Fibroblast of lung (primary cell): ENCODE data around the gene NRXN2. TPM values are rescaled to one million over a fixed set of nuclear protein-coding genes. Genes with fewer than 3 reads are reported as not detected.

Experiments
- DNase-seq, 2 donors: peaks; one replicate each; pipeline versions ENCODE4 v3.0.0 to v3.0.0-alpha.2; 2010; ENCODE audit warnings: low read depth in 2 of 2
- H2AFZ ChIP-seq: 2 replicates; pipeline ENCODE4 v1.5.1; 2012; ENCODE audit warnings: low read length, control low read depth, inconsistent platforms
- H3K27ac ChIP-seq: 2 replicates; pipeline ENCODE4 v1.5.1; 2011; ENCODE audit warnings: low read length, control low read depth; ENCODE audit not compliant: insufficient read depth
- H3K27me3 ChIP-seq: 2 replicates; pipeline ENCODE4 v1.5.1; 2011; ENCODE audit warnings: mild to moderate bottlenecking, low read length; ENCODE audit not compliant: control insufficient read depth, insufficient read depth
- H3K36me3 ChIP-seq: 2 replicates; pipeline ENCODE4 v1.5.1; 2011; ENCODE audit warnings: low read length; ENCODE audit not compliant: control insufficient read depth, insufficient read depth
- H3K4me1 ChIP-seq: 2 replicates; pipeline ENCODE4 v1.5.1; 2011; ENCODE audit warnings: low read length; ENCODE audit not compliant: control insufficient read depth, insufficient read depth; ENCODE audit errors: extremely low read depth
- H3K4me2 ChIP-seq: 2 replicates; pipeline ENCODE4 v1.5.1; 2011; ENCODE audit warnings: low read length, control low read depth; ENCODE audit not compliant: insufficient read depth; ENCODE audit errors: extremely low read depth
- H3K4me3 ChIP-seq, 4 experiments: fragments of 200-600 bp in 1 of 4; sonication (generic) in 1 of 4; replicated peaks in 1 of 4; 2 replicates each; pipeline ENCODE4 v1.5.1; 2011 to 2016; ENCODE audit warnings: low read length in 4 of 4, low read depth in 3 of 4, mild to moderate bottlenecking in 3 of 4, control low read depth in 2 of 4, inconsistent platforms in 1 of 4, mixed read lengths in 1 of 4; ENCODE audit not compliant: insufficient read depth in 1 of 4; ENCODE audit errors: control extremely low read depth in 1 of 4
- H3K79me2 ChIP-seq: 2 replicates; pipeline ENCODE4 v1.5.1; 2012; ENCODE audit warnings: mild to moderate bottlenecking, low read length, inconsistent platforms; ENCODE audit not compliant: control insufficient read depth, insufficient read depth
- H3K9ac ChIP-seq: 2 replicates; pipeline ENCODE4 v1.5.1; 2011; ENCODE audit warnings: mild to moderate bottlenecking, low read length, control low read depth; ENCODE audit not compliant: insufficient read depth
- H3K9me3 ChIP-seq: 2 replicates; pipeline ENCODE4 v1.5.1; 2012; ENCODE audit warnings: low read depth, low read length; ENCODE audit not compliant: control insufficient read depth, insufficient read depth
- H4K20me1 ChIP-seq: 2 replicates; pipeline ENCODE4 v1.5.1; 2011; ENCODE audit warnings: low read length; ENCODE audit not compliant: control insufficient read depth, insufficient read depth; ENCODE audit errors: extremely low read depth
- EZH2 ChIP-seq: IDR thresholded peaks from 2 replicates; pipeline ENCODE4 v1.5.1; 2012; ENCODE audit warnings: low read length, control low read depth, mild to moderate bottlenecking; ENCODE audit errors: missing control alignments
- polyA plus RNA-seq, 2 donors: library from polyadenylated mRNA; depleted of rRNA in 1 of 2; stranded (reverse) in 1 of 2; unstranded in 1 of 2; fragments of >200 nt; gene quantifications; 2 replicates each; pipeline ENCODE4 v1.2.1, GENCODE V29; 2011 to 2012; ENCODE audit warnings: missing spikeins in 1 of 2
- total RNA-seq: library from RNA; depleted of rRNA; stranded (reverse); fragments of >200 nt; gene quantifications from 2 replicates; pipeline ENCODE4 v1.2.1, GENCODE V29; 2014
- TF ChIP-seq, protein P1 (sequence below), 2 donors: IDR thresholded peaks in 1 of 2; conservative IDR thresholded peaks in 1 of 2; 1 replicate in 1 of 2; 2 replicates in 1 of 2; pipeline ENCODE4 v1.5.1; 2011 to 2012; ENCODE audit warnings: low read length in 2 of 2, control low read depth in 1 of 2, inconsistent platforms in 1 of 2, low read depth in 1 of 2, mild to moderate bottlenecking in 1 of 2

NRXN2 gene
- total and polyA plus RNA-seq, 2 donors (not counting 1 experiment from before 2014, with no cell fraction given), result under 0.01 to 0.75 TPM

DNA sequence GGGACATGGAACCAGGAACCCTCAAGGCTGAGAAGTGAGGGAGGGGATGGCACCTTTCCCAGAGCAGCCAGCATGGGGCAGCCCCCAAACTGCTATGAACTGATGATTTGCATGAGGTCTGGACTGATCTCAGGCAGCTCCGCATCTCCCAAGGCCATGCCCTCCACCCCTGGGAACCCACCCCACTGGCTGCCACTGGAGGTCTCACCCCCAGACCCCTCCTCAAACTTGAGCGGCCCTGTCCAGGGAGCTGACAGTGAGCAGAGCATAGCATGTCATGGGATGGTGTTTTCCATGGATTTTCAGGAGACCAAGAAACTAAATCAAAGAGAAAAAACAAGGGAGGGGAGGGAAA is 46.8 kb downstream of the NRXN2 start:
- DNase-seq, result no peak
- Histone ChIP-seq H3K79me2 (no peaks in the 10 kb centered on the region), H3K27me3 (peaks cover 19% of the 10 kb centered on the region), H4K20me1 (no peaks in the 10 kb centered on the region), H3K4me2 (no peak overlapping the region), H3K36me3 (no peaks in the 10 kb centered on the region), H3K9ac (no peak overlapping the region), H3K27ac (peak overlapping the region; percentile 66), H3K4me1 (peaks cover 16% of the 10 kb centered on the region), H3K9me3 (no peaks in the 10 kb centered on the region), H3K4me3 (no peak overlapping the region), H2AFZ (no peak overlapping the region)
- TF ChIP-seq, protein P1, sequence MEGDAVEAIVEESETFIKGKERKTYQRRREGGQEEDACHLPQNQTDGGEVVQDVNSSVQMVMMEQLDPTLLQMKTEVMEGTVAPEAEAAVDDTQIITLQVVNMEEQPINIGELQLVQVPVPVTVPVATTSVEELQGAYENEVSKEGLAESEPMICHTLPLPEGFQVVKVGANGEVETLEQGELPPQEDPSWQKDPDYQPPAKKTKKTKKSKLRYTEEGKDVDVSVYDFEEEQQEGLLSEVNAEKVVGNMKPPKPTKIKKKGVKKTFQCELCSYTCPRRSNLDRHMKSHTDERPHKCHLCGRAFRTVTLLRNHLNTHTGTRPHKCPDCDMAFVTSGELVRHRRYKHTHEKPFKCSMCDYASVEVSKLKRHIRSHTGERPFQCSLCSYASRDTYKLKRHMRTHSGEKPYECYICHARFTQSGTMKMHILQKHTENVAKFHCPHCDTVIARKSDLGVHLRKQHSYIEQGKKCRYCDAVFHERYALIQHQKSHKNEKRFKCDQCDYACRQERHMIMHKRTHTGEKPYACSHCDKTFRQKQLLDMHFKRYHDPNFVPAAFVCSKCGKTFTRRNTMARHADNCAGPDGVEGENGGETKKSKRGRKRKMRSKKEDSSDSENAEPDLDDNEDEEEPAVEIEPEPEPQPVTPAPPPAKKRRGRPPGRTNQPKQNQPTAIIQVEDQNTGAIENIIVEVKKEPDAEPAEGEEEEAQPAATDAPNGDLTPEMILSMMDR (conservative IDR thresholded peaks at IDR 0.05 in 1 of 2, IDR thresholded peaks at IDR 0.05 in 1 of 2; ENCODE audit: low read depth in 1 of 2, low read length in 2 of 2), result no peak
- TF ChIP-seq EZH2, result no peak

DNA sequence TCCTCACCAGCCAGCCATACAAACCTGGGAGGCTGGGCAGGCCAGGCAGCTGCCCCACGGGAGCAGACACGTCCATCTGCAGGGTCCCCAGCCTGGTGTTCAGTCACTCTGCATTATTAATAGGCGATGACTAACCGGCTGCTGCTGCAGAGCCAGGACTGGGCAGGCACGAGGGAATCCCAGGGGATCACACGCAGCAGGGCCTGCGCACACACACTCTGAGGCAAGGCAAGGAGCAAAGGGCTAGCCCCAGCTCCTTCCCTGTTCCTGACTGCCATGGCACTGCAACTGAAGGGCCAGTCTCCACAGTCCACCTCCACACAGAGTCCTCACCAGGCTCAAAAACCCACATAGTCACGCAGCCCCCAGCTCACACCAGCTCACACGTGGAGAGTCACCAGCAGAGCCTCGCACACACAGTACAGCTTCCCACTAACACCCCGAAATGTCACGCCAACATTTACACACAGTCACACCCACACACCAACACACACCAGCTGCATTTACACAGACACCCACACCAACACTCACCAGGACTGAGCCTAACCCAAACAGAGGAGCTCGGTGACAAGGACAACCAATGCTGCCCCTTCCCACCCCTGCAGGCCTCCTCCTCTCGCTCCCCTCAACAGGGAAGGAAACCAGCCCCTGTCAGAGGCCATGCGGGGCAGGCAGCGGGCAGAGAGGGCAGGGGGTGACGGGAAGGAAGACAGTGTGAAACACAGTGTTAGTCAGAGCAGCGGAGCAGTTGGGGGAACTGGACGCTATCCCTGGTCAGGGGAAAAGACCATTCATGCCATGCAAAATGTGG is 47.3 kb downstream of the NRXN2 start:
- Histone ChIP-seq H3K9ac (no peak overlapping the region), H3K79me2 (no peaks in the 10 kb centered on the region), H2AFZ (peak overlapping the region; percentile 43), H3K36me3 (no peaks in the 10 kb centered on the region), H3K4me2 (no peak overlapping the region), H3K9me3 (no peaks in the 10 kb centered on the region), H4K20me1 (no peaks in the 10 kb centered on the region), H3K27ac (peak overlapping the region; percentile 66), H3K27me3 (peaks cover 22% of the 10 kb centered on the region), H3K4me1 (peaks cover 16% of the 10 kb centered on the region), H3K4me3 (no peak overlapping the region)
- TF ChIP-seq EZH2, result no peak
- TF ChIP-seq, protein P1 (conservative IDR thresholded peaks at IDR 0.05 in 1 of 2, IDR thresholded peaks at IDR 0.05 in 1 of 2; ENCODE audit: low read depth in 1 of 2, low read length in 2 of 2), result no peak
- DNase-seq, result peak; percentile 78 to 79

DNA sequence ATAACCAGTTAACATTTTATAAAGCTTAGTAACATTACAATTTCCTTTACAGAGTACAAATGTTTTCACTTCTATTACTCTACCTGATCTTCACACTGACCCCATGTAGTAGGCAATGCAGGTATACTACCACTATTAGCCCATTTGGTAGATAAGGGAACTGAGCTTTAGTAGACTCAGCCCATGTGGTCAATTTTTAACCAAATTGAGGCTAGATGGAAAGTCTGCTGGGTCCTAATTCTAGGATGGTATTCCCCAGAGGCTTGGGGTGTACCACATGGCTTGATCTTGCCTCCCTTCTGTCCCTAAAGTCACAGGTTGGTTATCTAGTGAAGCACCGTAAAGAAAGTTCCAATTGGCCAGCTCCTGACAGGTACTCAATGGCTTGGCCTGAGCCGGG is 48.2 kb downstream of the NRXN2 start:
- Histone ChIP-seq H3K79me2 (no peaks in the 10 kb centered on the region), H3K4me2 (no peak overlapping the region), H3K9ac (no peak overlapping the region), H3K4me1 (peaks cover 16% of the 10 kb centered on the region), H3K27me3 (peaks cover 22% of the 10 kb centered on the region), H2AFZ (no peak overlapping the region), H3K27ac (no peak overlapping the region), H3K36me3 (no peaks in the 10 kb centered on the region), H3K9me3 (no peaks in the 10 kb centered on the region), H3K4me3 (no peak overlapping the region), H4K20me1 (no peaks in the 10 kb centered on the region)
- TF ChIP-seq, protein P1 (conservative IDR thresholded peaks at IDR 0.05 in 1 of 2, IDR thresholded peaks at IDR 0.05 in 1 of 2; ENCODE audit: low read depth in 1 of 2, low read length in 2 of 2), result no peak
- no peak for TF ChIP-seq EZH2
- DNase-seq, result no peak
